HepG2 (cell line): Measurements from ENCODE around the gene SYNE1. TPM values are rescaled to one million over a fixed set of nuclear protein-coding genes. Genes with fewer than 3 reads are reported as not detected.

ENCODE experiments used
- ATAC-seq: fragments of 200-7000 bp; cut with Tn5 transposase; 3 replicates; pipeline ENCODE4 v1.9.1; 2020; ENCODE audit warnings: mild to moderate bottlenecking, moderate library complexity
- BruUV-seq: library from RNA; stranded (reverse); fragments of 400-500 nt; replicated peaks from 2 replicates; lab custom pipeline; 2021; lab: Mats Ljungman, UMichigan
- CTCF ChIA-PET: fragments of 300-600 bp; formaldehyde crosslinking; extraction: SDS; loops from one replicate; lab custom pipeline; 2021; ENCODE audit warnings: low total read pairs, inconsistent platforms, low intra/inter-chr PET ratio; lab: Yijun Ruan, JAX
- POLR2A ChIA-PET: fragments of 350-600 bp; sonication (Branson Sonifier 250); formaldehyde crosslinking; loops from one replicate; lab custom pipeline; 2020; ENCODE audit warnings: antibody characterized with exemption, inconsistent platforms; lab: Yijun Ruan, JAX
- DNase-seq: peaks from one replicate; pipeline ENCODE4 v3.0.0-alpha.2; 2015; ENCODE audit warnings: low spot score
- FAIRE-seq: peaks from 3 replicates; lab custom pipeline; 2011; peaks lifted over from hg19 to GRCh38; lab: Jason Lieb, UNC
- H2AFZ ChIP-seq: one replicate; pipeline ENCODE4 v1.6.1; 2011; ENCODE audit warnings: low read length, inconsistent platforms
- H3K27ac ChIP-seq: fragments of 300-600 bp; 3 replicates; pipeline ENCODE4 v1.8.0; 2011; ENCODE audit warnings: mixed run types, mild to moderate bottlenecking, mixed read lengths, low read length, inconsistent platforms; ENCODE audit not compliant: insufficient read depth; ENCODE audit errors: extremely low read length
- H3K27me3 ChIP-seq, 2 experiments: fragments of 200-600 bp in 1 of 2; 2 replicates in 1 of 2; 3 replicates in 1 of 2; pipeline versions ENCODE4 v1.6.0 to v1.8.0; 2011; ENCODE audit warnings: low read length in 2 of 2, mild to moderate bottlenecking in 2 of 2, moderate library complexity in 2 of 2, inconsistent platforms in 1 of 2; ENCODE audit not compliant: insufficient read depth in 2 of 2, control insufficient read depth in 1 of 2
- H3K36me3 ChIP-seq, 2 experiments: fragments of 200-600 bp in 1 of 2; replicated peaks in 1 of 2; 2 replicates in 1 of 2; 3 replicates in 1 of 2; pipeline versions ENCODE4 v1.5.1 to v1.8.0; 2011; ENCODE audit warnings: low read length in 2 of 2, inconsistent platforms in 1 of 2; ENCODE audit not compliant: insufficient read depth in 2 of 2, control insufficient read depth in 1 of 2
- H3K4me1 ChIP-seq: 2 replicates; pipeline ENCODE4 v1.5.1; 2012; ENCODE audit warnings: low read length, inconsistent platforms; ENCODE audit not compliant: insufficient read depth
- H3K4me2 ChIP-seq: 2 replicates; pipeline ENCODE4 v1.6.0; 2011; ENCODE audit warnings: low read depth, low read length, inconsistent platforms
- H3K4me3 ChIP-seq, 3 experiments: fragments of 200-600 bp in 1 of 3; sonication (generic), shearing (Covaris generic) in 1 of 3; replicated peaks in 1 of 3; 2 replicates each; pipeline ENCODE4 v1.5.1; 2011 to 2016; ENCODE audit warnings: low read length in 3 of 3, inconsistent platforms in 2 of 3, low read depth in 2 of 3, mild to moderate bottlenecking in 2 of 3, control low read depth in 1 of 3, mixed read lengths in 1 of 3; ENCODE audit not compliant: insufficient read depth in 1 of 3
- H3K79me2 ChIP-seq: one replicate; pipeline ENCODE4 v1.6.1; 2011; ENCODE audit warnings: low read length, inconsistent platforms; ENCODE audit not compliant: insufficient read depth
- H3K9ac ChIP-seq: 2 replicates; pipeline ENCODE4 v1.6.0; 2011; ENCODE audit warnings: mild to moderate bottlenecking, low read depth, low read length, inconsistent platforms; ENCODE audit not compliant: insufficient read depth
- H3K9me3 ChIP-seq: 2 replicates; pipeline ENCODE4 v1.5.1; 2012; ENCODE audit warnings: mild to moderate bottlenecking, low read length
- H4K20me1 ChIP-seq: 2 replicates; pipeline ENCODE4 v1.6.0; 2011; ENCODE audit warnings: inconsistent platforms, mild to moderate bottlenecking, low read length, moderate library complexity; ENCODE audit not compliant: insufficient read depth
- SP5 ChIP-seq: IDR thresholded peaks from 2 replicates; pipeline ENCODE4 v1.6.1; 2016; ENCODE audit warnings: low read depth, borderline replicate concordance
- STAG1 ChIP-seq: sonication (generic); formaldehyde crosslinking; IDR thresholded peaks from 2 replicates; pipeline ENCODE4 v1.4.0; 2020; ENCODE audit warnings: missing genetic modification reagents
- TRIM24 ChIP-seq: sonication (generic); formaldehyde crosslinking; IDR thresholded peaks from 2 replicates; pipeline ENCODE4 v1.8.0; 2022; ENCODE audit warnings: mild to moderate bottlenecking, missing genetic modification reagents
- YEATS2 ChIP-seq: sonication (generic); formaldehyde crosslinking; IDR thresholded peaks from 2 replicates; pipeline ENCODE4 v1.4.0; 2020; ENCODE audit warnings: missing genetic modification reagents, borderline replicate concordance
- ZNF605 ChIP-seq: sonication (generic); formaldehyde crosslinking; IDR thresholded peaks from 2 replicates; pipeline ENCODE4 v1.8.0; 2022; ENCODE audit warnings: mild to moderate bottlenecking, missing genetic modification reagents
- WGBS: methylation state at CpG from one replicate; pipeline ENCODE4 v1.1.6; 2017; ENCODE audit warnings: low lambda C conversion rate; 5-methylcytosine and 5-hydroxymethylcytosine counted together
- in situ Hi-C: cut with HindIII; loops from 2 replicates; pipeline ENCODE4 v1.10.0; 2017; ENCODE audit warnings: low pct_unique_long_range_greater_than_20kb; ENCODE audit not compliant: extremely low pct_ligation_motif_present
- intact Hi-C: fragments of 100-400 bp; cut with micrococcal nuclease; formaldehyde crosslinking; loops from one replicate; pipeline ENCODE4 v1.10.0; 2022; ENCODE audit not compliant: unreplicated experiment
- polyA plus RNA-seq, 8 experiments: library from polyadenylated mRNA; depleted of rRNA in 3 of 8; stranded (reverse) in 7 of 8; unstranded in 1 of 8; fragments of >200 nt; fragmentation: Illumina TruSeq in 4 of 8; extraction: Trizol in 4 of 8; gene quantifications; 2 replicates each; pipeline versions ENCODE4 v1.2.1 to v1.2.3, GENCODE V29; 2011 to 2016; ENCODE audit warnings: low read depth in 4 of 8, missing spikeins in 1 of 8, mixed read lengths in 1 of 8; ENCODE audit not compliant: insufficient read depth in 1 of 8
- total RNA-seq, 5 experiments: library from RNA; depleted of rRNA; stranded (reverse); fragments of >200 nt; fragmentation: Illumina TruSeq; extraction: Trizol; gene quantifications; 2 replicates each; pipeline ENCODE4 v1.2.3, GENCODE V29; 2016; ENCODE audit warnings: low read depth in 1 of 5
- TF ChIP-seq, protein P1 (sequence below): sonication (generic); formaldehyde crosslinking; IDR thresholded peaks from 2 replicates; pipeline ENCODE4 v1.8.1; 2023; ENCODE audit warnings: mild to moderate bottlenecking, missing genetic modification reagents, borderline replicate concordance
- TF ChIP-seq, protein P2 (sequence below): sonication (generic); formaldehyde crosslinking; IDR thresholded peaks from 2 replicates; pipeline ENCODE4 v1.8.0; 2022; ENCODE audit warnings: mild to moderate bottlenecking, missing genetic modification reagents; ENCODE audit not compliant: insufficient replicate concordance

Gene SYNE1
- total and polyA plus RNA-seq, 2 of the 13 experiments (the other 11 are each of a cell fraction or from before 2014, with no cell fraction given), result 5.5 to 15.9 TPM

DNA sequence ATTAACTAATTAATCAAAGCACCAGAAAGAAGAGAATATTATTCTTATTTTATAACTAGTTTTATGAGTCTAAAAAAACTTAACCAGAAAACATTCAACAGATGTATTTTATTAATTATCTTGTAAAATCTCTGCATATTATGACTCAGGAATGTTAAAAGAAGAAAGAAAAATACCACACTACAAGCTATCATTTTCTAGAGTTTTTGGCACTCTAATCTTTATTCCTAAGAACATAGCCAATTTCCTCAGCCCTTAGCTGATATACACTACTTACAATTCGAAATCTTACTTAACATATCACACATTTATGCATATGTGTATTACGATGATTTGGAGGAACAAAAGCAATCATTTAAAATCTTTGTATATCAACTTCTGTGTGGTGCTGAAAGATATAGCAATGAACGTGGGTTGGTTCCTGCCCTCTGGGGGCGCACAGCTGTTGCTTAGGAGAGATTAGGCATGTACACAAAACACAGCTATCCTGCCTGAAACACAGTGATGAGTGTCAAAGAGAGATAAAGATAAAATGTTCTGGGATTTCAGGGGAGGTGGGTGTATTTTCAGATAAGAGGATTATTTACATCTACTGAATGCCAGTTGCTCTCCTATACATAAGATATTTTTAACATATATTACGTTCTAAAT lies 404.5 kb downstream of the SYNE1 start:
- Histone ChIP-seq H3K79me2 (no peaks in the 10 kb centered on the region), H3K9ac (no peak overlapping the region), H3K4me2 (no peak overlapping the region), H3K36me3 (no peaks in the 10 kb centered on the region), H3K27ac (no peak overlapping the region), H3K9me3 (no peaks in the 10 kb centered on the region), H2AFZ (no peak overlapping the region), H4K20me1 (no peaks in the 10 kb centered on the region)
- FAIRE-seq (peak; percentile 40), DNase-seq (peak; percentile 9), ATAC-seq (peak; percentile 67)
- BruUV-seq, result no TSS peak
- POLR2A ChIA-PET, result no interaction called here
- in situ Hi-C loops, result no loop called here
- TF ChIP-seq SP5 (CRISPR knock-in tag), result no peak
- TF ChIP-seq YEATS2 (CRISPR knock-in tag), result no peak
- no peak for TF ChIP-seq ZNF605 (CRISPR knock-in tag)
- TF ChIP-seq, protein P1, sequence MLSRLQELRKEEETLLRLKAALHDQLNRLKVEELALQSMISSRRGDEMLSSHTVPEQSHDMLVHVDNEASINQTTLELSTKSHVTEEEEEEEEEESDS, result no peak
- no peak for TF ChIP-seq TRIM24
- TF ChIP-seq STAG1, result peak; percentile 5; the same call in 1 of the 2 replicates
- TF ChIP-seq, protein P2, sequence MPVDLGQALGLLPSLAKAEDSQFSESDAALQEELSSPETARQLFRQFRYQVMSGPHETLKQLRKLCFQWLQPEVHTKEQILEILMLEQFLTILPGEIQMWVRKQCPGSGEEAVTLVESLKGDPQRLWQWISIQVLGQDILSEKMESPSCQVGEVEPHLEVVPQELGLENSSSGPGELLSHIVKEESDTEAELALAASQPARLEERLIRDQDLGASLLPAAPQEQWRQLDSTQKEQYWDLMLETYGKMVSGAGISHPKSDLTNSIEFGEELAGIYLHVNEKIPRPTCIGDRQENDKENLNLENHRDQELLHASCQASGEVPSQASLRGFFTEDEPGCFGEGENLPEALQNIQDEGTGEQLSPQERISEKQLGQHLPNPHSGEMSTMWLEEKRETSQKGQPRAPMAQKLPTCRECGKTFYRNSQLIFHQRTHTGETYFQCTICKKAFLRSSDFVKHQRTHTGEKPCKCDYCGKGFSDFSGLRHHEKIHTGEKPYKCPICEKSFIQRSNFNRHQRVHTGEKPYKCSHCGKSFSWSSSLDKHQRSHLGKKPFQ, result no peak
- TF ChIP-seq, all 625 proteins: peak for 1
- intact Hi-C loops, result no loop called here
- CTCF ChIA-PET, result no interaction called here
- 81% methylated on average over 5 of the region's 5 CpGs for WGBS
- H3K27me3 ChIP-seq, result no peaks in the 10 kb centered on the region
- H3K4me3 ChIP-seq, result no peak overlapping the region
- no peaks in the 10 kb centered on the region for H3K4me1 ChIP-seq
